Upper lobe of left lung (tissue), 4 donors: Measurements from ENCODE around the gene RHBDF1.

ENCODE experiments used
- CTCF ChIP-seq, 6 experiments: fragments of 450-650 bp in 4 of 6; fragments of 200-600 bp in 2 of 6; sonication (generic) in 2 of 6; IDR thresholded peaks; one replicate each; pipeline ENCODE4 v1.5.1; 2016 to 2019; ENCODE audit warnings: antibody characterized with exemption in 6 of 6
- POLR2A ChIP-seq, 4 donors: fragments of 450-650 bp; IDR thresholded peaks; one replicate each; pipeline ENCODE4 v1.5.1; 2016 to 2017; ENCODE audit warnings: antibody characterized with exemption in 4 of 4, mild to moderate bottlenecking in 2 of 4
- POLR2AphosphoS5 ChIP-seq, 2 donors: sonication (generic); formaldehyde crosslinking; IDR thresholded peaks; one replicate each; pipeline ENCODE4 v1.5.1; 2017; ENCODE audit warnings: antibody characterized with exemption in 2 of 2

DNA sequence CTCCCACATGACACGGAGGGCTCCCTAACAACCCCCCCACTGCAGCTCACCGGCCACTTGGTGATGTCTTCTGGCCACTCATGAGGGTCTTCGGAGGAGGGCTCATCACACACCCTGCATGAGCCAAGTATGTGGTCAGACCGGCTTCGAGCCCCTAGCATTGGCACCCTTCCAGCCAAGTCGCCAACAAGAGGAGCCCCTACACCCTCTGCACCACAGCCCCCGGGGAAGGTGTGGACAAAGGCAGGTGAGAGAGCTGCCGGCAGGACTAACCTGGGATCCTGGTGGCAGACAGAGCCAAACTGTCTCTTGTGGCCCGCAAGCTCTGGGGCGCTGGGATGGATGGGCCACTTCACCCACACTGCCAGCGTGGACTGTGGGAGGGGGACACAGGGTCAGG, 12.3 kb downstream of the RHBDF1 start:
- TF ChIP-seq POLR2AphosphoS5 (IDR thresholded peaks at IDR 0.05) = no peak
- TF ChIP-seq CTCF (IDR thresholded peaks at IDR 0.05) = no peak
- TF ChIP-seq POLR2A (IDR thresholded peaks at IDR 0.05) = no peak
